Activated CD4-positive, alpha-beta memory T cell treated with anti-CD3 and anti-CD28 coated beads, Interleukin-2, amount 10 ng/mL, durations not matched to agents 7 days and 5 days (primary cell): ENCODE measurements around the gene ZNF143. TPM values are rescaled to one million over a fixed set of nuclear protein-coding genes. Genes with fewer than 3 reads are reported as not detected.
A peak's percentile ranks its signal among the peaks of the same experiment; 100 is the strongest.
"Not testable (repeated sequence)": the region's sequence is repeated elsewhere in the genome, so short reads cannot be mapped to it uniquely, and the experiment has no call there.

ENCODE experiments used
- CTCF ChIA-PET: fragments of 350-600 bp; sonication (Branson Sonifier 250); formaldehyde crosslinking; loops from one replicate; lab custom pipeline; 2021; ENCODE audit warnings: antibody characterized with exemption, inconsistent platforms; lab: Charles Lee
- POLR2A ChIA-PET: fragments of 350-600 bp; sonication (Branson Sonifier 250); formaldehyde crosslinking; loops from one replicate; lab custom pipeline; 2021; ENCODE audit warnings: antibody characterized with exemption; lab: Charles Lee
- DNase-seq: peaks from one replicate; pipeline ENCODE4 v3.0.0-alpha.2; 2020
- H3K27ac Mint-ChIP-seq: one replicate; pipeline ENCODE4 v1.8.0; 2021; ENCODE audit warnings: mild to moderate bottlenecking, mixed read lengths
- H3K27me3 Mint-ChIP-seq: one replicate; pipeline ENCODE4 v1.8.0; 2021; ENCODE audit warnings: mixed read lengths
- H3K36me3 Mint-ChIP-seq: one replicate; pipeline ENCODE4 v1.8.0; 2021; ENCODE audit warnings: low read depth, mixed read lengths
- H3K4me1 Mint-ChIP-seq: one replicate; pipeline ENCODE4 v1.8.0; 2021; ENCODE audit warnings: mixed read lengths
- H3K4me3 Mint-ChIP-seq: one replicate; pipeline ENCODE4 v1.8.0; 2021; ENCODE audit warnings: mild to moderate bottlenecking, mixed read lengths
- H3K9me3 Mint-ChIP-seq: one replicate; pipeline ENCODE4 v1.8.0; 2021; ENCODE audit warnings: mixed read lengths
- total RNA-seq, 2 experiments: library from RNA; stranded (reverse); gene quantifications; one replicate each; pipeline ENCODE4 v1.2.3, GENCODE V29; 2021

The ZNF143 gene
- total RNA-seq = 10 to 100 TPM; 43.5 to 45.5 TPM

- H3K4me3 Mint-ChIP-seq = peak within 1 kb of the TSS; percentile 95
- peak within 1 kb of the TSS; percentile 95 for H3K27ac Mint-ChIP-seq
- DNase-seq = peak; percentile 100
- H3K4me1 Mint-ChIP-seq = peaks cover 28% of the 10 kb centered on the region
- ChIA-PET POLR2A (interaction anchor here (0.6 to 4.9 kb wide), 71 partner anchors 8 to 1347 kb away, joined by 3 to 85 read pairs (median 4); partner anchors contain the start of genes DENND5A, IPO7, NRIP3 and RPL27A), CTCF (interaction anchor here (0.5 to 4.5 kb wide), 12 partner anchors 10 to 323 kb away, joined by 3 to 36 read pairs (median 4); partner anchors contain the start of gene IPO7)
- H3K36me3 Mint-ChIP-seq = peaks cover 22% of the 10 kb centered on the region
- no peaks in the 10 kb centered on the region for H3K9me3 Mint-ChIP-seq
- H3K27me3 Mint-ChIP-seq = no peaks in the 10 kb centered on the region
Observed at GRCh38 chr11:9460322-9461062, at the start of gene ZNF143. Gene ZNF143 (plus strand): TSS chr11:9461012. CDS start chr11:9471309, 10,297 bp downstream.

GRCh38 chr11:9428706-9429105 lies 32.1 kb upstream of the ZNF143 start:
- no peaks in the 10 kb centered on the region for H3K9me3 Mint-ChIP-seq
- CTCF ChIA-PET = interaction anchor here (0.8 to 1.0 kb wide), 2 partner anchors 31 to 78 kb away, joined by 3 to 4 read pairs; no protein-coding TSS in a partner anchor
- POLR2A ChIA-PET = no interaction called here

GRCh38 chr11:9438611-9439010 lies 22.2 kb upstream of the ZNF143 start:
- Mint-ChIP-seq H3K9me3 (no peaks in the 10 kb centered on the region), H3K36me3 (peaks cover 61% of the 10 kb centered on the region), H3K4me1 (peaks cover 2% of the 10 kb centered on the region), H3K4me3 (no peak overlapping the region), H3K27me3 (no peaks in the 10 kb centered on the region), H3K27ac (no peak overlapping the region)
- DNase-seq = no peak
- ChIA-PET CTCF (interaction anchor here (1.0 kb wide), 1 partner anchor 68 kb away, joined by 3 read pairs; no protein-coding TSS in a partner anchor), POLR2A (interaction anchor here (0.7 to 2.9 kb wide), 2 partner anchors 22 to 178 kb away, joined by 4 to 18 read pairs; partner anchors contain the start of gene ZNF143)

More at GRCh38 chr11:9428706-9429105, 32.1 kb upstream of the ZNF143 start:
- no peak overlapping the region for H3K4me3 Mint-ChIP-seq
- no peak for DNase-seq
- peaks cover 53% of the 10 kb centered on the region for H3K36me3 Mint-ChIP-seq
- H3K4me1 Mint-ChIP-seq = no peaks in the 10 kb centered on the region
- no peaks in the 10 kb centered on the region for H3K27me3 Mint-ChIP-seq
- H3K27ac Mint-ChIP-seq = no peak overlapping the region

GRCh38 chr11:9446230-9446629 lies 14.6 kb upstream of the ZNF143 start:
- DNase-seq = no peak
- POLR2A ChIA-PET = no interaction called here
- H3K4me1 Mint-ChIP-seq = peaks cover 13% of the 10 kb centered on the region
- H3K27me3 Mint-ChIP-seq = no peaks in the 10 kb centered on the region
- H3K9me3 Mint-ChIP-seq = peaks cover 2% of the 10 kb centered on the region
- CTCF ChIA-PET = no interaction called here
- no peak overlapping the region for H3K4me3 Mint-ChIP-seq
- no peak overlapping the region for H3K27ac Mint-ChIP-seq
- H3K36me3 Mint-ChIP-seq = peaks cover 58% of the 10 kb centered on the region

GRCh38 chr11:9448576-9449352 lies 12.0 kb upstream of the ZNF143 start:
- Mint-ChIP-seq H3K4me1 (peaks cover 10% of the 10 kb centered on the region), H3K27me3 (no peaks in the 10 kb centered on the region), H3K9me3 (peaks cover 5% of the 10 kb centered on the region), H3K27ac (no peak overlapping the region), H3K4me3 (no peak overlapping the region), H3K36me3 (peaks cover 46% of the 10 kb centered on the region)
- CTCF ChIA-PET = interaction anchor here (0.7 to 2.0 kb wide), 3 partner anchors 11 to 200 kb away, joined by 3 to 12 read pairs (median 4); no protein-coding TSS in a partner anchor
- POLR2A ChIA-PET = interaction anchor here (1.0 to 3.9 kb wide), 2 partner anchors 8 to 12 kb away, joined by 3 to 43 read pairs; partner anchors contain the start of gene ZNF143
- DNase-seq = no peak

- H3K4me3 Mint-ChIP-seq, H3K4me1 Mint-ChIP-seq, H3K9me3 Mint-ChIP-seq, DNase-seq, H3K27me3 Mint-ChIP-seq, H3K27ac Mint-ChIP-seq, CTCF ChIA-PET: not testable (repeated sequence)
- peaks cover 28% of the 10 kb centered on the region for H3K36me3 Mint-ChIP-seq
- POLR2A ChIA-PET = interaction anchor here (0.9 kb wide), 1 partner anchor 9 kb away, joined by 4 read pairs; the partner anchor contains the start of gene ZNF143
Observed at GRCh38 chr11:9452023-9452422, 8.8 kb upstream of the ZNF143 start.

GRCh38 chr11:9455722-9456121 lies 5.1 kb upstream of the ZNF143 start:
- POLR2A ChIA-PET = no interaction called here
- H3K27ac Mint-ChIP-seq = no peak overlapping the region
- peaks cover 3% of the 10 kb centered on the region for H3K9me3 Mint-ChIP-seq
- H3K4me1 Mint-ChIP-seq = peaks cover 9% of the 10 kb centered on the region
- peaks cover 25% of the 10 kb centered on the region for H3K36me3 Mint-ChIP-seq
- CTCF ChIA-PET = no interaction called here
- H3K27me3 Mint-ChIP-seq = no peaks in the 10 kb centered on the region
- DNase-seq = no peak
- no peak overlapping the region for H3K4me3 Mint-ChIP-seq

- Mint-ChIP-seq H3K4me3 (peak overlapping the region; percentile 95), H3K9me3 (no peaks in the 10 kb centered on the region), H3K36me3 (peaks cover 22% of the 10 kb centered on the region), H3K27me3 (no peaks in the 10 kb centered on the region), H3K27ac (peak overlapping the region; percentile 95), H3K4me1 (peaks cover 28% of the 10 kb centered on the region)
- POLR2A ChIA-PET = interaction anchor here (0.6 to 4.9 kb wide), 61 partner anchors 11 to 999 kb away, joined by 3 to 85 read pairs (median 4); partner anchors contain the start of genes DENND5A, IPO7, NRIP3 and RPL27A
- DNase-seq = peak; percentile 43
- CTCF ChIA-PET = interaction anchor here (0.5 to 4.5 kb wide), 14 partner anchors 10 to 322 kb away, joined by 3 to 36 read pairs (median 4); partner anchors contain the start of gene IPO7
Observed at GRCh38 chr11:9459667-9460321, 1.0 kb upstream of the ZNF143 start.

GRCh38 chr11:9461063-9461759 lies 399 bp downstream of the ZNF143 start:
- CTCF ChIA-PET = interaction anchor here (0.6 to 4.5 kb wide), 8 partner anchors 23 to 195 kb away, joined by 3 to 36 read pairs (median 4); partner anchors contain the start of gene IPO7
- Mint-ChIP-seq H3K27me3 (no peaks in the 10 kb centered on the region), H3K36me3 (peaks cover 22% of the 10 kb centered on the region), H3K4me3 (peak overlapping the region; percentile 95), H3K27ac (peak overlapping the region; percentile 95), H3K9me3 (no peaks in the 10 kb centered on the region), H3K4me1 (peaks cover 28% of the 10 kb centered on the region)
- DNase-seq = peak; percentile 80
- POLR2A ChIA-PET = interaction anchor here (0.7 to 4.9 kb wide), 63 partner anchors 9 to 1347 kb away, joined by 3 to 85 read pairs (median 4); partner anchors contain the start of genes DENND5A, IPO7, NRIP3 and RPL27A

- Mint-ChIP-seq H3K4me3 (peak overlapping the region; percentile 95), H3K36me3 (peaks cover 25% of the 10 kb centered on the region), H3K27ac (peak overlapping the region; percentile 95), H3K27me3 (no peaks in the 10 kb centered on the region), H3K4me1 (peaks cover 29% of the 10 kb centered on the region), H3K9me3 (no peaks in the 10 kb centered on the region)
- CTCF ChIA-PET = interaction anchor here (0.6 to 4.5 kb wide), 5 partner anchors 17 to 196 kb away, joined by 3 to 36 read pairs (median 3); no protein-coding TSS in a partner anchor
- POLR2A ChIA-PET = interaction anchor here (0.7 to 4.9 kb wide), 32 partner anchors 9 to 997 kb away, joined by 3 to 85 read pairs (median 6); partner anchors contain the start of genes IPO7, NRIP3, TMEM41B and TMEM9B
- DNase-seq = no peak
Observed at GRCh38 chr11:9461760-9462134, 935 bp downstream of the ZNF143 start.

GRCh38 chr11:9462172-9462799 lies 1.5 kb downstream of the ZNF143 start:
- Mint-ChIP-seq H3K36me3 (peaks cover 27% of the 10 kb centered on the region), H3K27me3 (no peaks in the 10 kb centered on the region), H3K4me1 (peaks cover 29% of the 10 kb centered on the region), H3K4me3 (peak overlapping the region; percentile 95), H3K27ac (peak overlapping the region; percentile 95), H3K9me3 (no peaks in the 10 kb centered on the region)
- ChIA-PET POLR2A (interaction anchor here (0.8 to 4.9 kb wide), 9 partner anchors 11 to 198 kb away, joined by 3 to 85 read pairs (median 14); partner anchors contain the start of genes IPO7 and WEE1), CTCF (interaction anchor here (0.6 to 4.5 kb wide), 5 partner anchors 17 to 196 kb away, joined by 3 to 36 read pairs (median 3); no protein-coding TSS in a partner anchor)
- no peak for DNase-seq
